ENCODE results near the gene HSF2BP. TPM values are rescaled to one million over a fixed set of nuclear protein-coding genes. Genes with fewer than 3 reads are reported as not detected.

Gene HSF2BP
- total and polyA plus RNA-seq, 2 of the 8 experiments (the other 6 are each of a cell fraction or from before 2014, with no cell fraction given) = 0.51 to 0.93 TPM

DNA sequence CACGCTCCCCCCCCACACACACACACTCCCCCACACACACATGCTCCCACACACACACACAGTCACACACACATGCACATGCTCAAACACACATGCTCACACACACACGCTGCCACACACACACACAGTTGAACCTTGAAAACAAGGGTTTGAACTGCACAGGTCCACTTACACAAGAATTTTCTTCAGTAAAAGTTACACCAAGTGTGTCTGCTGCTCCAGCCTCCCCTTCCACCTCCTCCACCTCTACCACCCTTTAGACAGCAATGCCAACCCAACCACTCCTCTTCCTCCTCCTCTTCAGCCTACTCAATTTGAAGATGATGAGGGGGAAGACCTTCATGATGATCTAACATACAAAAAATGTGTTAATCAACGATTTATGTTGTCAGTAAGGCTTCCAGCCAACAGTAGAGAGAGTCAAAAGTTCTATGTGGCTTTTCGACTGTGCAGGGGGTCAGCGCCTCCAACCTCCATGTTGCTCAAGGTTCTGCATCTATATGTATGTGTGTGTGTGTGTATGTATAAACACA is 26.8 kb downstream of the HSF2BP start:
- POLR2A ChIA-PET (ENCODE audit: partially characterized antibody) = no interaction called here
- no peak for DNase-seq (ENCODE audit: low read depth in 1 of 2, low spot score in 2 of 2)
- TF ChIP-seq EGR1 (IDR thresholded peaks at IDR 0.05; ENCODE audit: borderline replicate concordance, low read depth, low read length) (no peak), TBP (IDR thresholded peaks at IDR 0.05; ENCODE audit: low read depth, low read length) (no peak), SIN3A (conservative IDR thresholded peaks at IDR 0.05 in 1 of 2, IDR thresholded peaks at IDR 0.05 in 1 of 2; ENCODE audit: low read depth in 1 of 2, low read length in 2 of 2) (no peak), BRCA1 (IDR thresholded peaks at IDR 0.05; ENCODE audit: low read depth, low read length) (no peak)
- TF ChIP-seq, protein P1, sequence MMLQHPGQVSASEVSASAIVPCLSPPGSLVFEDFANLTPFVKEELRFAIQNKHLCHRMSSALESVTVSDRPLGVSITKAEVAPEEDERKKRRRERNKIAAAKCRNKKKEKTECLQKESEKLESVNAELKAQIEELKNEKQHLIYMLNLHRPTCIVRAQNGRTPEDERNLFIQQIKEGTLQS (IDR thresholded peaks at IDR 0.05; ENCODE audit: insufficient read depth, low read depth, low read length) = no peak

More for the DNA sequence above, 26.8 kb downstream of the HSF2BP start:
- H4K5ac ChIP-seq (ENCODE audit: insufficient read length, low read depth, low read length) = no peak overlapping the region
- no peak overlapping the region for H3K56ac ChIP-seq (replicated peaks; ENCODE audit: insufficient read length, low read depth, low read length)
- no peak overlapping the region for H2BK20ac ChIP-seq (ENCODE audit: low read length)
- CTCF ChIA-PET (ENCODE audit: partially characterized antibody) = no interaction called here
- H2BK12ac ChIP-seq (ENCODE audit: low read depth, low read length) = no peak overlapping the region
- H2AK5ac ChIP-seq (ENCODE audit: low read depth, low read length) = no peak overlapping the region
- 81% methylated on average over 5 of the region's 5 CpGs; no CpG with 5 or more reads in 1 of the 2 experiments for WGBS, 2 experiments (ENCODE audit: extremely low coverage in 1 of 2, insufficient coverage in 1 of 2, insufficient read length in 1 of 2, insufficient replicate concordance in 2 of 2, low coverage in 1 of 2, low lambda C conversion rate in 2 of 2, missing lambda C conversion rate in 1 of 2)
- no peak overlapping the region for H2BK120ac ChIP-seq (replicated peaks; ENCODE audit: low read depth, low read length)
- H3K9me3 ChIP-seq (ENCODE audit: insufficient read depth in 2 of 2, low read depth in 1 of 2, low read length in 1 of 2) = no peaks in the 10 kb centered on the region
- peaks cover 9% of the 10 kb centered on the region; the same call in 1 of the 2 replicates for H3K23me2 ChIP-seq (ENCODE audit: low read depth, low read length)
- H3K9ac ChIP-seq (replicated peaks in 1 of 4; ENCODE audit: extremely low read depth in 1 of 4, low read depth in 3 of 4, low read length in 3 of 4) = no peak overlapping the region
- no peak overlapping the region for H3K4me3 ChIP-seq (ENCODE audit: extremely low read depth in 1 of 4, insufficient read depth in 2 of 4, low read depth in 3 of 4, low read length in 4 of 4)
- no peak overlapping the region for H2BK15ac ChIP-seq (ENCODE audit: low read length)
- H3K79me1 ChIP-seq (ENCODE audit: low read depth, low read length) = no peaks in the 10 kb centered on the region
- no peak overlapping the region for H2AFZ ChIP-seq (ENCODE audit: low read length)
- no peak overlapping the region for H2BK5ac ChIP-seq (ENCODE audit: low read depth, low read length)
- no peaks in the 10 kb centered on the region for H3K36me3 ChIP-seq (ENCODE audit: control insufficient read depth in 2 of 4, insufficient read depth in 4 of 4, low read length in 3 of 4)
- H3K79me2 ChIP-seq (ENCODE audit: control insufficient read depth in 1 of 2, insufficient read depth in 2 of 2, low read length in 2 of 2) = no peaks in the 10 kb centered on the region
- peaks cover 0 to 1% of the 10 kb centered on the region in 2 experiments for H4K20me1 ChIP-seq (replicated peaks in 1 of 2; ENCODE audit: control insufficient read depth in 1 of 2, insufficient read depth in 2 of 2, low read length in 2 of 2)
- H3K4me2 ChIP-seq (ENCODE audit: insufficient read depth in 1 of 2, low read depth in 2 of 2, low read length in 2 of 2) = no peak overlapping the region
- no peak overlapping the region for H3K14ac ChIP-seq (ENCODE audit: insufficient read length)
- H4K8ac ChIP-seq (ENCODE audit: extremely low read depth, insufficient read depth, low read length) = no peak overlapping the region
- H3K27ac ChIP-seq (ENCODE audit: low read depth, low read length) = no peak overlapping the region
- H3K18ac ChIP-seq (ENCODE audit: extremely low read depth, low read length) = no peak overlapping the region
- no peak for FAIRE-seq
- no peak overlapping the region for H4K91ac ChIP-seq (replicated peaks; ENCODE audit: insufficient read length, low read length)
- no peak overlapping the region for H3K4ac ChIP-seq (replicated peaks; ENCODE audit: insufficient read length, low read depth, low read length)
- no peaks in the 10 kb centered on the region for H3K27me3 ChIP-seq (replicated peaks in 1 of 4; ENCODE audit: control insufficient read depth in 3 of 4, extremely low read depth in 1 of 4, insufficient read depth in 3 of 4, low read length in 3 of 4)
- no peaks in the 10 kb centered on the region for H3K4me1 ChIP-seq (replicated peaks in 1 of 4; ENCODE audit: control insufficient read depth in 3 of 4, insufficient read depth in 4 of 4, low read length in 3 of 4)
- H3K23ac ChIP-seq (ENCODE audit: insufficient read length) = no peak overlapping the region
